Keratinocyte (primary cell): Measurements from ENCODE around the gene SLAMF1. TPM values are rescaled to one million over a fixed set of nuclear protein-coding genes. Genes with fewer than 3 reads are reported as not detected.

Source experiments
- DNase-seq: peaks from one replicate; pipeline ENCODE4 v3.0.0-alpha.2; 2011; ENCODE audit warnings: low read depth, missing footprints, low spot score
- FAIRE-seq: peaks from 2 replicates; lab custom pipeline; 2011; peaks lifted over from hg19 to GRCh38; lab: Jason Lieb, UNC
- H2AFZ ChIP-seq: 2 replicates; pipeline ENCODE4 v1.6.0; 2012; ENCODE audit warnings: low read length, control low read depth, inconsistent platforms; ENCODE audit not compliant: control insufficient read depth
- H3K27ac ChIP-seq: 2 replicates; pipeline ENCODE4 v1.5.1; 2011; ENCODE audit warnings: low read length; ENCODE audit not compliant: control insufficient read depth, insufficient read depth
- H3K27me3 ChIP-seq: 3 replicates; pipeline ENCODE4 v1.6.0; 2011; ENCODE audit warnings: low read length; ENCODE audit not compliant: control insufficient read depth, insufficient read depth; ENCODE audit errors: extremely low read depth
- H3K36me3 ChIP-seq, 2 experiments: 2 replicates in 1 of 2; 3 replicates in 1 of 2; pipeline ENCODE4 v1.5.1; 2011; ENCODE audit warnings: low read length in 2 of 2, mild to moderate bottlenecking in 1 of 2; ENCODE audit not compliant: control insufficient read depth in 2 of 2, insufficient read depth in 2 of 2; ENCODE audit errors: extremely low read depth in 1 of 2
- H3K4me1 ChIP-seq: 3 replicates; pipeline ENCODE4 v1.5.1; 2011; ENCODE audit warnings: low read length; ENCODE audit not compliant: control insufficient read depth, insufficient read depth; ENCODE audit errors: extremely low read depth
- H3K4me2 ChIP-seq: 3 replicates; pipeline ENCODE4 v1.6.0; 2011; ENCODE audit warnings: low read depth, low read length; ENCODE audit not compliant: control insufficient read depth, insufficient read depth; ENCODE audit errors: extremely low read depth
- H3K4me3 ChIP-seq, 3 experiments: fragments of 200-600 bp in 1 of 3; sonication (generic) in 1 of 3; 2 replicates in 2 of 3; 3 replicates in 1 of 3; pipeline ENCODE4 v1.5.1; 2011 to 2016; ENCODE audit warnings: low read length in 3 of 3, mild to moderate bottlenecking in 3 of 3, control low read depth in 2 of 3, inconsistent platforms in 1 of 3, low read depth in 1 of 3, mixed read lengths in 1 of 3, mixed run types in 1 of 3, moderate library complexity in 1 of 3; ENCODE audit not compliant: control insufficient read depth in 2 of 3, insufficient read depth in 2 of 3; ENCODE audit errors: extremely low read depth in 1 of 3
- H3K79me2 ChIP-seq: 2 replicates; pipeline ENCODE4 v1.6.0; 2012; ENCODE audit warnings: low read length; ENCODE audit not compliant: control insufficient read depth, insufficient read depth
- H3K9ac ChIP-seq: 3 replicates; pipeline ENCODE4 v1.6.0; 2011; ENCODE audit warnings: low read length; ENCODE audit not compliant: control insufficient read depth, insufficient read depth; ENCODE audit errors: extremely low read depth
- H3K9me1 ChIP-seq: 3 replicates; pipeline ENCODE4 v1.6.0; 2011; ENCODE audit warnings: low read length; ENCODE audit not compliant: control insufficient read depth, insufficient read depth; ENCODE audit errors: extremely low read depth
- H3K9me3 ChIP-seq: 2 replicates; pipeline ENCODE4 v1.5.1; 2012; ENCODE audit warnings: low read depth, low read length; ENCODE audit not compliant: control insufficient read depth
- H4K20me1 ChIP-seq: 3 replicates; pipeline ENCODE4 v1.6.0; 2011; ENCODE audit warnings: low read length; ENCODE audit not compliant: control insufficient read depth, insufficient read depth; ENCODE audit errors: extremely low read depth
- EZH2 ChIP-seq: IDR thresholded peaks from one replicate; pipeline ENCODE4 v1.6.1; 2012; ENCODE audit warnings: inconsistent platforms, mild to moderate bottlenecking, low read length, moderate library complexity
- dilution Hi-C: fragments of 300-500 bp; cut with MboI; formaldehyde crosslinking; loops from one replicate; pipeline ENCODE4 v1.7.0; 2020; ENCODE audit warnings: low sequenced_read_pairs; ENCODE audit not compliant: extremely low pct_ligation_motif_present
- polyA plus RNA-seq, 5 experiments: library from polyadenylated mRNA; depleted of rRNA in 3 of 5; stranded (reverse) in 3 of 5; stranded (forward) in 1 of 5; unstranded in 1 of 5; fragments of >200 nt; gene quantifications; 1 replicate in 1 of 5; 2 replicates in 3 of 5; 3 replicates in 1 of 5; pipeline versions ENCODE4 v1.2.1 to v1.2.3, GENCODE V29; 2011 to 2012; ENCODE audit warnings: missing spikeins in 2 of 5, low read depth in 1 of 5, low replicate concordance in 1 of 5
- TF ChIP-seq, protein P1 (sequence below), 3 experiments: IDR thresholded peaks in 1 of 3; conservative IDR thresholded peaks in 1 of 3; optimal IDR thresholded peaks in 1 of 3; 2 replicates in 2 of 3; 3 replicates in 1 of 3; pipeline versions ENCODE3 to v1.5.1; 2011; ENCODE audit warnings: low read length in 3 of 3, mild to moderate bottlenecking in 3 of 3, moderate library complexity in 2 of 3, control low read depth in 1 of 3, inconsistent platforms in 1 of 3; ENCODE audit not compliant: insufficient read depth in 2 of 3; ENCODE audit errors: extremely low read depth in 1 of 3

SLAMF1 gene
- polyA plus RNA-seq, 1 donor (not counting 4 experiments of a cell fraction or from before 2014, with no cell fraction given) = not detected

DNA sequence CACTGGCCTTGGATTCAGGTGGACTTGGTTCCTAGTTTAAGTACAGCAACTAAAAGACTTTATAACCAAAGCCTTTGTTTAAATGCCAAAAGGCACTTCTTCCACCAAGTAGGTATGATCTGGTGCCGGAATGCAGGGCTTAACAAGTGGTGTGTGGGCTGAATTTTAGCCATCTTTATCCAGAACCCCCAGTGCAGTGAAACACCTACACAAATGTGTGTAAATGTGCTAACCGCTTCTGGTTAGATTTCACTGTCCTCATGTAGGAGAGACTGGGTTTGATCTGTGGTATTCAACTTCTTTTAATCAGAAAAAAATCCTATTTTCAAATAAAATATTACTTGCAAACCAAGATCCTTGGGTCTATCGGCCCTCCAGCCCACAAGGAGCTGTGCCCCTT, 10.3 kb downstream of the SLAMF1 start:
- dilution Hi-C loops = no loop called here
- no peak overlapping the region for H3K27ac ChIP-seq
- H2AFZ ChIP-seq = no peak overlapping the region
- H3K9me1 ChIP-seq = no peaks in the 10 kb centered on the region
- no peaks in the 10 kb centered on the region for H3K36me3 ChIP-seq
- H3K9me3 ChIP-seq = no peaks in the 10 kb centered on the region
- no peak for DNase-seq
- H3K4me2 ChIP-seq = no peak overlapping the region
- H3K79me2 ChIP-seq = no peaks in the 10 kb centered on the region
- no peaks in the 10 kb centered on the region for H3K4me1 ChIP-seq
- no peak for FAIRE-seq
- no peak for TF ChIP-seq EZH2
- TF ChIP-seq, protein P1, sequence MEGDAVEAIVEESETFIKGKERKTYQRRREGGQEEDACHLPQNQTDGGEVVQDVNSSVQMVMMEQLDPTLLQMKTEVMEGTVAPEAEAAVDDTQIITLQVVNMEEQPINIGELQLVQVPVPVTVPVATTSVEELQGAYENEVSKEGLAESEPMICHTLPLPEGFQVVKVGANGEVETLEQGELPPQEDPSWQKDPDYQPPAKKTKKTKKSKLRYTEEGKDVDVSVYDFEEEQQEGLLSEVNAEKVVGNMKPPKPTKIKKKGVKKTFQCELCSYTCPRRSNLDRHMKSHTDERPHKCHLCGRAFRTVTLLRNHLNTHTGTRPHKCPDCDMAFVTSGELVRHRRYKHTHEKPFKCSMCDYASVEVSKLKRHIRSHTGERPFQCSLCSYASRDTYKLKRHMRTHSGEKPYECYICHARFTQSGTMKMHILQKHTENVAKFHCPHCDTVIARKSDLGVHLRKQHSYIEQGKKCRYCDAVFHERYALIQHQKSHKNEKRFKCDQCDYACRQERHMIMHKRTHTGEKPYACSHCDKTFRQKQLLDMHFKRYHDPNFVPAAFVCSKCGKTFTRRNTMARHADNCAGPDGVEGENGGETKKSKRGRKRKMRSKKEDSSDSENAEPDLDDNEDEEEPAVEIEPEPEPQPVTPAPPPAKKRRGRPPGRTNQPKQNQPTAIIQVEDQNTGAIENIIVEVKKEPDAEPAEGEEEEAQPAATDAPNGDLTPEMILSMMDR (optimal IDR thresholded peaks at IDR 0.05 in 1 of 3, IDR thresholded peaks at IDR 0.05 in 1 of 3, conservative IDR thresholded peaks at IDR 0.05 in 1 of 3; ENCODE audit: extremely low read depth in 1 of 3, insufficient read depth in 2 of 3, low read length in 3 of 3) = no peak
- H3K9ac ChIP-seq = no peak overlapping the region
- H4K20me1 ChIP-seq = no peaks in the 10 kb centered on the region
- peaks cover 4% of the 10 kb centered on the region for H3K27me3 ChIP-seq
- H3K4me3 ChIP-seq = no peak overlapping the region

- FAIRE-seq = no peak
- dilution Hi-C loops = no loop called here
Observed at GRCh38 chr1:160636076-160636475, 10.8 kb downstream of the SLAMF1 start.

More at GRCh38 chr1:160636076-160636475, 10.8 kb downstream of the SLAMF1 start:
- Histone ChIP-seq H3K4me3 (no peak overlapping the region), H4K20me1 (no peaks in the 10 kb centered on the region), H3K79me2 (no peaks in the 10 kb centered on the region), H3K9ac (no peak overlapping the region), H2AFZ (no peak overlapping the region), H3K4me1 (no peaks in the 10 kb centered on the region), H3K9me3 (no peaks in the 10 kb centered on the region), H3K36me3 (no peaks in the 10 kb centered on the region), H3K27me3 (peaks cover 4% of the 10 kb centered on the region), H3K27ac (no peak overlapping the region), H3K4me2 (no peak overlapping the region), H3K9me1 (no peaks in the 10 kb centered on the region)
- TF ChIP-seq EZH2 = no peak
- TF ChIP-seq, protein P1 (optimal IDR thresholded peaks at IDR 0.05 in 1 of 3, IDR thresholded peaks at IDR 0.05 in 1 of 3, conservative IDR thresholded peaks at IDR 0.05 in 1 of 3; ENCODE audit: extremely low read depth in 1 of 3, insufficient read depth in 2 of 3, low read length in 3 of 3) = no peak
- no peak for DNase-seq
